GM19328 (cell line): ENCODE measurements around the gene PTCH1.

Experiments
- ATAC-seq: cut with Tn5 transposase; IDR thresholded peaks from one replicate; pipeline ENCODE4 v1.9.1; 2021; ENCODE audit warnings: mild to moderate bottlenecking, moderate library complexity; ENCODE audit not compliant: unreplicated experiment

Gene PTCH1

GRCh38 chr9:95499847-95500246 lies 16.9 kb downstream of the PTCH1 start:
- ATAC-seq: no peak

- no peak for ATAC-seq
These were observed 17.6 kb downstream of the PTCH1 start for GRCh38 chr9:95499046-95499676.

GRCh38 chr9:95498641-95499040 lies 18.1 kb downstream of the PTCH1 start:
- no peak for ATAC-seq

GRCh38 chr9:95497772-95498171 lies 19.0 kb downstream of the PTCH1 start:
- no peak for ATAC-seq

- no peak for ATAC-seq
These were observed 20.1 kb downstream of the PTCH1 start for GRCh38 chr9:95496687-95497086.

- ATAC-seq: no peak
These were observed 20.8 kb downstream of the PTCH1 start for GRCh38 chr9:95495961-95496360.

- ATAC-seq: no peak
These were observed 21.2 kb downstream of the PTCH1 start for GRCh38 chr9:95495529-95495928.

GRCh38 chr9:95494416-95495371 lies 22.1 kb downstream of the PTCH1 start:
- peak; percentile 97 for ATAC-seq

- ATAC-seq: no peak
These were observed 22.8 kb downstream of the PTCH1 start for GRCh38 chr9:95494022-95494415.

GRCh38 chr9:95493402-95493801 lies 23.4 kb downstream of the PTCH1 start:
- no peak for ATAC-seq

GRCh38 chr9:95491543-95492320 lies 25.0 kb downstream of the PTCH1 start:
- ATAC-seq: no peak

- no peak for ATAC-seq
These were observed 27.8 kb downstream of the PTCH1 start for GRCh38 chr9:95488954-95489353.

- ATAC-seq: no peak
These were observed 30.5 kb downstream of the PTCH1 start for GRCh38 chr9:95486318-95486717.

GRCh38 chr9:95484225-95484624 lies 32.5 kb downstream of the PTCH1 start:
- no peak for ATAC-seq

- ATAC-seq: no peak
These were observed 33.3 kb downstream of the PTCH1 start for GRCh38 chr9:95483431-95483830.

GRCh38 chr9:95482621-95483020 lies 34.1 kb downstream of the PTCH1 start:
- ATAC-seq: no peak

GRCh38 chr9:95481000-95481399 lies 35.8 kb downstream of the PTCH1 start:
- ATAC-seq: no peak

- no peak for ATAC-seq
These were observed 36.4 kb downstream of the PTCH1 start for GRCh38 chr9:95480346-95480745.

GRCh38 chr9:95479330-95479729 lies 37.4 kb downstream of the PTCH1 start:
- ATAC-seq: no peak

- ATAC-seq: no peak
These were observed 38.4 kb downstream of the PTCH1 start for GRCh38 chr9:95478335-95478734.

GRCh38 chr9:95477885-95478284 lies 38.9 kb downstream of the PTCH1 start:
- ATAC-seq: no peak
